ENCODE results near the gene ARIH1.

- TF ChIP-seq CTCF (IDR thresholded peaks at IDR 0.05; ENCODE audit: extremely low read depth in 1 of 2, insufficient read depth in 1 of 2, low read depth in 1 of 2, low read length in 2 of 2): no peak
- TF ChIP-seq POLR2A (IDR thresholded peaks at IDR 0.05; ENCODE audit: low read depth, low read length): no peak
- TF ChIP-seq EZH2 (IDR thresholded peaks at IDR 0.05; ENCODE audit: borderline replicate concordance, low read depth, low read length, severe bottlenecking): no peak
Observed at GRCh38 chr15:72502220-72502809, 28.2 kb downstream of the ARIH1 start.

Measured in endothelial cell of umbilical vein (primary cell).